HL-60 (cell line): Measurements from ENCODE around the gene HS1BP3.

ENCODE experiments used
- DNase-seq, 2 experiments: peaks; one replicate each; pipeline ENCODE4 v3.0.0-alpha.2; 2010 to 2020; ENCODE audit warnings: low read depth in 1 of 2, low spot score in 1 of 2
- H3K27ac ChIP-seq: fragments of 250-450 bp; sonication (Bioruptor Pico); replicated peaks from 2 replicates; pipeline ENCODE4 v1.5.1; 2020; ENCODE audit warnings: mild to moderate bottlenecking, moderate library complexity
- H3K27me3 ChIP-seq: fragments of 250-450 bp; sonication (Bioruptor Pico); 2 replicates; pipeline ENCODE4 v1.5.1; 2021; ENCODE audit warnings: mild to moderate bottlenecking, moderate library complexity; ENCODE audit not compliant: insufficient read depth, poor library complexity, severe bottlenecking
- H3K4me3 ChIP-seq: replicated peaks from 2 replicates; pipeline ENCODE4 v1.5.1; 2011; ENCODE audit warnings: mild to moderate bottlenecking, control low read depth, low read length; ENCODE audit not compliant: insufficient read depth
- GABPA ChIP-seq: IDR thresholded peaks from 2 replicates; pipeline ENCODE4 v1.6.1; 2012; ENCODE audit warnings: low read depth
- POLR2AphosphoS5 ChIP-seq: IDR thresholded peaks from 2 replicates; pipeline ENCODE4 v1.6.1; 2012; ENCODE audit warnings: low read depth
- SPI1 ChIP-seq: IDR thresholded peaks from 2 replicates; pipeline ENCODE4 v1.6.1; 2012; ENCODE audit warnings: low read depth, mild to moderate bottlenecking, borderline replicate concordance
- TF ChIP-seq, protein P1 (sequence below): IDR thresholded peaks from 2 replicates; pipeline ENCODE4 v1.6.1; 2012; ENCODE audit warnings: low read depth; ENCODE audit not compliant: insufficient replicate concordance
- TF ChIP-seq, protein P2 (sequence below): IDR thresholded peaks from one replicate; pipeline ENCODE4 v1.5.1; 2011; ENCODE audit warnings: low read length, control low read depth, inconsistent platforms; ENCODE audit not compliant: insufficient read depth

The HS1BP3 gene

DNA sequence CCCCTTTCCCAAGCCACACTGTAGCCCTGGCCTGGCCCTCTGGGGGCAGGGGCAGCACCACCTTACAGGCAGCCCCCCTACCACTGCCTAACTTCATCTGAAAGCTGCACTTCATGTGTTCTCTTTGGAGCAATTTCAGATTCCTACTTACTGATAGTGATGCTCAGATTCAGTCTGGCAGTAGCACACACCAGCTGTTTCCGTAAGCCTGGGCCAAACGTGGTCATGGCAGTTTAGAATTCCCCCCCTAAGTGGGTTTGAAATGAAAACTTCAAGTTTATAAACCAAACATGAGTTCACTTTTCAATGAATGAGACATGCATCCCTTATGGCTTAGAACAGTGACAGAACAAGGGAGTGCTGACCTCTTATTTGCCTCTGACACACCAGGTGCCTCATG is 45.5 kb upstream of the HS1BP3 start:
- Histone ChIP-seq H3K27ac (no peak overlapping the region), H3K4me3 (no peak overlapping the region), H3K27me3 (no peaks in the 10 kb centered on the region)
- TF ChIP-seq SPI1 (no peak), GABPA (no peak), POLR2AphosphoS5 (no peak)
- TF ChIP-seq, protein P1, sequence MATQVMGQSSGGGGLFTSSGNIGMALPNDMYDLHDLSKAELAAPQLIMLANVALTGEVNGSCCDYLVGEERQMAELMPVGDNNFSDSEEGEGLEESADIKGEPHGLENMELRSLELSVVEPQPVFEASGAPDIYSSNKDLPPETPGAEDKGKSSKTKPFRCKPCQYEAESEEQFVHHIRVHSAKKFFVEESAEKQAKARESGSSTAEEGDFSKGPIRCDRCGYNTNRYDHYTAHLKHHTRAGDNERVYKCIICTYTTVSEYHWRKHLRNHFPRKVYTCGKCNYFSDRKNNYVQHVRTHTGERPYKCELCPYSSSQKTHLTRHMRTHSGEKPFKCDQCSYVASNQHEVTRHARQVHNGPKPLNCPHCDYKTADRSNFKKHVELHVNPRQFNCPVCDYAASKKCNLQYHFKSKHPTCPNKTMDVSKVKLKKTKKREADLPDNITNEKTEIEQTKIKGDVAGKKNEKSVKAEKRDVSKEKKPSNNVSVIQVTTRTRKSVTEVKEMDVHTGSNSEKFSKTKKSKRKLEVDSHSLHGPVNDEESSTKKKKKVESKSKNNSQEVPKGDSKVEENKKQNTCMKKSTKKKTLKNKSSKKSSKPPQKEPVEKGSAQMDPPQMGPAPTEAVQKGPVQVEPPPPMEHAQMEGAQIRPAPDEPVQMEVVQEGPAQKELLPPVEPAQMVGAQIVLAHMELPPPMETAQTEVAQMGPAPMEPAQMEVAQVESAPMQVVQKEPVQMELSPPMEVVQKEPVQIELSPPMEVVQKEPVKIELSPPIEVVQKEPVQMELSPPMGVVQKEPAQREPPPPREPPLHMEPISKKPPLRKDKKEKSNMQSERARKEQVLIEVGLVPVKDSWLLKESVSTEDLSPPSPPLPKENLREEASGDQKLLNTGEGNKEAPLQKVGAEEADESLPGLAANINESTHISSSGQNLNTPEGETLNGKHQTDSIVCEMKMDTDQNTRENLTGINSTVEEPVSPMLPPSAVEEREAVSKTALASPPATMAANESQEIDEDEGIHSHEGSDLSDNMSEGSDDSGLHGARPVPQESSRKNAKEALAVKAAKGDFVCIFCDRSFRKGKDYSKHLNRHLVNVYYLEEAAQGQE: no peak
- TF ChIP-seq, protein P2, sequence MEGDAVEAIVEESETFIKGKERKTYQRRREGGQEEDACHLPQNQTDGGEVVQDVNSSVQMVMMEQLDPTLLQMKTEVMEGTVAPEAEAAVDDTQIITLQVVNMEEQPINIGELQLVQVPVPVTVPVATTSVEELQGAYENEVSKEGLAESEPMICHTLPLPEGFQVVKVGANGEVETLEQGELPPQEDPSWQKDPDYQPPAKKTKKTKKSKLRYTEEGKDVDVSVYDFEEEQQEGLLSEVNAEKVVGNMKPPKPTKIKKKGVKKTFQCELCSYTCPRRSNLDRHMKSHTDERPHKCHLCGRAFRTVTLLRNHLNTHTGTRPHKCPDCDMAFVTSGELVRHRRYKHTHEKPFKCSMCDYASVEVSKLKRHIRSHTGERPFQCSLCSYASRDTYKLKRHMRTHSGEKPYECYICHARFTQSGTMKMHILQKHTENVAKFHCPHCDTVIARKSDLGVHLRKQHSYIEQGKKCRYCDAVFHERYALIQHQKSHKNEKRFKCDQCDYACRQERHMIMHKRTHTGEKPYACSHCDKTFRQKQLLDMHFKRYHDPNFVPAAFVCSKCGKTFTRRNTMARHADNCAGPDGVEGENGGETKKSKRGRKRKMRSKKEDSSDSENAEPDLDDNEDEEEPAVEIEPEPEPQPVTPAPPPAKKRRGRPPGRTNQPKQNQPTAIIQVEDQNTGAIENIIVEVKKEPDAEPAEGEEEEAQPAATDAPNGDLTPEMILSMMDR: no peak
- DNase-seq: no peak

- no peak overlapping the region for H3K27ac ChIP-seq
- no peak for DNase-seq
- H3K27me3 ChIP-seq: no peaks in the 10 kb centered on the region
- no peak overlapping the region for H3K4me3 ChIP-seq
- no peak for TF ChIP-seq POLR2AphosphoS5
- no peak for TF ChIP-seq GABPA
- TF ChIP-seq, protein P2: no peak
- TF ChIP-seq, protein P1: no peak
- no peak for TF ChIP-seq SPI1
Observed at GRCh38 chr2:20693317-20693716, 42.4 kb upstream of the HS1BP3 start.

DNA sequence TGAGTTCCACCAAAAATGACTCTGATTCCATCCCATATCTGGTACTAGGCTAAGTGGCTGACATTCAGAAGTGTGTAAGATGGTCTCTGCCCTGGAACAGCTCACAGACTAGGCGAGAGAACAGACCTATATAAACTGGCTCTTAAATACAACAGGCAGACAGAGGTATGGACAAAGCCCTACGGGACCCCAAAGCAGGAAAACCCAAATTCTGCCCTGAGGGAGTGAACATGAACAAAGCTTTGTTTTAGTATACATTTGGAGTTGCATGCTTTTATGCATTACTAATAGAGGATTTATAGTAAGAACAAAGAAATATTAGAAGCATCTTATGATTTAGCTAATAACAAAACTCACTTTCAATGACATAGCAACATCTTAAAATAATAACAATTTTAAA is 41.2 kb upstream of the HS1BP3 start:
- no peak for DNase-seq
- TF ChIP-seq SPI1: no peak
- TF ChIP-seq GABPA: no peak
- no peak for TF ChIP-seq POLR2AphosphoS5
- TF ChIP-seq, protein P2: no peak
- TF ChIP-seq, protein P1: no peak
- no peaks in the 10 kb centered on the region for H3K27me3 ChIP-seq
- H3K4me3 ChIP-seq: no peak overlapping the region
- H3K27ac ChIP-seq: no peak overlapping the region
